H1 (cell line): ENCODE results near the gene MBD3L3.

Experiments
- GABPA ChIP-seq: IDR thresholded peaks from 2 replicates; pipeline ENCODE4 v1.6.1; 2011; ENCODE audit warnings: mild to moderate bottlenecking, low read length, moderate library complexity, borderline replicate concordance; ENCODE audit not compliant: insufficient read depth
- GTF2F1 ChIP-seq: IDR thresholded peaks from 2 replicates; pipeline ENCODE4 v1.6.1; 2012; ENCODE audit warnings: low read depth, low read length, improper control_type of control experiment, borderline replicate concordance
- POLR2A ChIP-seq, 2 experiments: IDR thresholded peaks; 1 replicate in 1 of 2; 2 replicates in 1 of 2; pipeline ENCODE4 v1.6.1; 2011; ENCODE audit warnings: low read depth in 2 of 2, low read length in 2 of 2, mild to moderate bottlenecking in 2 of 2; ENCODE audit errors: control extremely low read depth in 1 of 2
- RAD21 ChIP-seq, 2 experiments: IDR thresholded peaks in 1 of 2; conservative IDR thresholded peaks in 1 of 2; 2 replicates each; pipeline ENCODE4 v1.6.1; 2011; ENCODE audit warnings: low read depth in 2 of 2, low read length in 2 of 2, improper control_type of control experiment in 1 of 2, inconsistent platforms in 1 of 2, mild to moderate bottlenecking in 1 of 2, moderate library complexity in 1 of 2
- TAF1 ChIP-seq: IDR thresholded peaks from 2 replicates; pipeline ENCODE4 v1.6.1; 2011; ENCODE audit warnings: mild to moderate bottlenecking, low read depth, low read length
- TCF12 ChIP-seq: IDR thresholded peaks from 2 replicates; pipeline ENCODE4 v1.6.1; 2011; ENCODE audit warnings: low read depth, mild to moderate bottlenecking, low read length
- TF ChIP-seq, protein P1 (sequence below): IDR thresholded peaks from 2 replicates; pipeline ENCODE4 v1.6.1; 2012; ENCODE audit warnings: low read length, inconsistent platforms
- TF ChIP-seq, protein P2 (sequence below), 3 experiments: IDR thresholded peaks; 1 replicate in 2 of 3; 2 replicates in 1 of 3; pipeline versions ENCODE4 v1.5.1 to v1.6.1; 2011; ENCODE audit warnings: low read length in 3 of 3, mild to moderate bottlenecking in 3 of 3, inconsistent platforms in 2 of 3, low read depth in 1 of 3, moderate library complexity in 1 of 3; ENCODE audit not compliant: insufficient read depth in 1 of 3; ENCODE audit errors: control extremely low read depth in 1 of 3

DNA sequence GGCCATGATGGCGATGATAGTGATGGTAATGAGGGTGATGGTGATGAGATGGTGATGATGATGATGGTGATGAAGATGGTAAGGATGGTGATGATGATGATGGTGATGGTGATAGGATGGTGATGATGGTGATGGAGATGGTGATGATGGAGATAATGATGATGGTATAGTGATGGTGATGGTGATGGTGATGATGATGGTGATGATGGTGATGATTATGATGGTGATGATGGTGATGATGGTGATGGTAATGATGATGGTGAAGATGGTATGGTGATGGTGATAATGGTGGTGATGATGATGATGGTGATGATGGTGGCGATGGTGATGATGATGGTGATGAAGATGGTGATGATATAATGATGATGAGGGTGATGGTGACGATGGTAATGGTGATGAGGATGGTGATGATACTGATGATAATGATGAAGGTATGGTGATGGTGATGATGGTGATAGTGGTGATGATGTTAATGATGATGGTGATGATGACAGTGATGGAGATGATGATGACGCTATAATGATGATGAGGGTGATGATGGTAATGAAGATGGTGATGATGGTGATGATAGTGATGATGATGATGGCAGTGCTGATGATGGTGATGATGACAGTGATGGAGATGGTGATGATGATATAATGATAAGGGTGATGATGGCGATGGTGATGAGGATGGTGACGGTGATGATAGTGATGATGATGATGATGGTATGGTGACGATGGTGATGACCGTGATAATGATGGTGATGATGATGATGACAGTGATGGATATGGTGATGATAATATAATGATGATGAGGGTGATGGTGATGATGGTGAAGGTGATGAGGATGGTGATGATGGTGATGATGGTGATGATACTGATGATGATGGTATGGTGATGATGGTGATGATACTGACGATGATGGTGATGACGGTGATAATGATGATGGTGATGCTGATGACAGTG lies 48.5 kb upstream of the MBD3L3 start:
- no peak for TF ChIP-seq TCF12
- TF ChIP-seq, protein P1, sequence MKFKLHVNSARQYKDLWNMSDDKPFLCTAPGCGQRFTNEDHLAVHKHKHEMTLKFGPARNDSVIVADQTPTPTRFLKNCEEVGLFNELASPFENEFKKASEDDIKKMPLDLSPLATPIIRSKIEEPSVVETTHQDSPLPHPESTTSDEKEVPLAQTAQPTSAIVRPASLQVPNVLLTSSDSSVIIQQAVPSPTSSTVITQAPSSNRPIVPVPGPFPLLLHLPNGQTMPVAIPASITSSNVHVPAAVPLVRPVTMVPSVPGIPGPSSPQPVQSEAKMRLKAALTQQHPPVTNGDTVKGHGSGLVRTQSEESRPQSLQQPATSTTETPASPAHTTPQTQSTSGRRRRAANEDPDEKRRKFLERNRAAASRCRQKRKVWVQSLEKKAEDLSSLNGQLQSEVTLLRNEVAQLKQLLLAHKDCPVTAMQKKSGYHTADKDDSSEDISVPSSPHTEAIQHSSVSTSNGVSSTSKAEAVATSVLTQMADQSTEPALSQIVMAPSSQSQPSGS = no peak
- TF ChIP-seq GABPA = no peak
- TF ChIP-seq POLR2A (IDR thresholded peaks at IDR 0.05; ENCODE audit: control extremely low read depth in 1 of 2, low read depth in 2 of 2, low read length in 2 of 2) = no peak
- TF ChIP-seq RAD21 (IDR thresholded peaks at IDR 0.05 in 1 of 2, conservative IDR thresholded peaks at IDR 0.05 in 1 of 2; ENCODE audit: low read depth in 2 of 2, low read length in 2 of 2) = no peak
- TF ChIP-seq, protein P2, sequence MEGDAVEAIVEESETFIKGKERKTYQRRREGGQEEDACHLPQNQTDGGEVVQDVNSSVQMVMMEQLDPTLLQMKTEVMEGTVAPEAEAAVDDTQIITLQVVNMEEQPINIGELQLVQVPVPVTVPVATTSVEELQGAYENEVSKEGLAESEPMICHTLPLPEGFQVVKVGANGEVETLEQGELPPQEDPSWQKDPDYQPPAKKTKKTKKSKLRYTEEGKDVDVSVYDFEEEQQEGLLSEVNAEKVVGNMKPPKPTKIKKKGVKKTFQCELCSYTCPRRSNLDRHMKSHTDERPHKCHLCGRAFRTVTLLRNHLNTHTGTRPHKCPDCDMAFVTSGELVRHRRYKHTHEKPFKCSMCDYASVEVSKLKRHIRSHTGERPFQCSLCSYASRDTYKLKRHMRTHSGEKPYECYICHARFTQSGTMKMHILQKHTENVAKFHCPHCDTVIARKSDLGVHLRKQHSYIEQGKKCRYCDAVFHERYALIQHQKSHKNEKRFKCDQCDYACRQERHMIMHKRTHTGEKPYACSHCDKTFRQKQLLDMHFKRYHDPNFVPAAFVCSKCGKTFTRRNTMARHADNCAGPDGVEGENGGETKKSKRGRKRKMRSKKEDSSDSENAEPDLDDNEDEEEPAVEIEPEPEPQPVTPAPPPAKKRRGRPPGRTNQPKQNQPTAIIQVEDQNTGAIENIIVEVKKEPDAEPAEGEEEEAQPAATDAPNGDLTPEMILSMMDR (IDR thresholded peaks at IDR 0.05; ENCODE audit: control extremely low read depth in 1 of 3, insufficient read depth in 1 of 3, low read depth in 1 of 3, low read length in 3 of 3) = no peak
- no peak for TF ChIP-seq TAF1
- no peak for TF ChIP-seq GTF2F1
